ENCODE results near the gene PDGFC.
A peak's percentile ranks its signal among the peaks of the same experiment; 100 is the strongest.

The PDGFC gene

DNA sequence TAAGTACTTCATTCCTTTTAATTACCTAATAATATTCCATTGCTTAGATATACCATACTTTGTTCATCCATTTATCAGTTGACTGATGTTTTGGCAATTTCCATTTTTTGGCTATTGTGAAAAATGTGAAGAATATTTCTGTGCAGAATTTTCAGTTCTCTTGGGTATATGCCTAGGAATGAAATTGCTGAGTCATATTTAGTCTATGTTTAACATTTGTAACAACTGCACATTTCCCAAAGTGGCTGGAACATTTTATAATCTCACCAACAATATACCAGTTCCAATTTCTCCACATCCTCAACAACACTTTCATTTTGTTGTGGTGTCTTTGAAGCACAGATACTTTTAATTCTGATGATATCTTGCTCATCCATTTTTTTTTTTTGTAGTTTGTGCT, 215.5 kb downstream of the PDGFC start:
- peaks cover 0 to 14% (median 4%) of the 10 kb centered on the region in 4 experiments for H3K36me3 ChIP-seq (ENCODE audit: control insufficient read depth in 4 of 4, insufficient read depth in 4 of 4, low read length in 3 of 4)
- H3K4me1 ChIP-seq (ENCODE audit: control extremely low read depth in 1 of 4, control insufficient read depth in 4 of 4, insufficient read depth in 4 of 4, low read length in 3 of 4), result peaks cover 0 to 10% (median 3%) of the 10 kb centered on the region in 4 experiments
- H3K27ac ChIP-seq (ENCODE audit: insufficient read depth in 1 of 2, low read depth in 1 of 2, low read length in 2 of 2, poor library complexity in 1 of 2, severe bottlenecking in 2 of 2), result no peak overlapping the region
- CTCF ChIA-PET, result no interaction called here
- POLR2A ChIA-PET, result no interaction called here
- H3K27me3 ChIP-seq (replicated peaks in 2 of 5; ENCODE audit: control insufficient read depth in 4 of 5, insufficient read depth in 5 of 5, low read length in 4 of 5), result no peaks in the 10 kb centered on the region
- peaks cover 0 to 10% (median 3%) of the 10 kb centered on the region in 5 experiments for H3K9me3 ChIP-seq (ENCODE audit: control extremely low read depth in 1 of 5, control insufficient read depth in 4 of 5, insufficient read depth in 2 of 5, low read depth in 1 of 5, low read length in 4 of 5)
- H3K4me3 ChIP-seq (ENCODE audit: control insufficient read depth in 1 of 7, extremely low read depth in 1 of 7, insufficient read depth in 4 of 7, low read depth in 2 of 7, low read length in 6 of 7), result no peak overlapping the region
- DNase-seq, result no peak

DNA sequence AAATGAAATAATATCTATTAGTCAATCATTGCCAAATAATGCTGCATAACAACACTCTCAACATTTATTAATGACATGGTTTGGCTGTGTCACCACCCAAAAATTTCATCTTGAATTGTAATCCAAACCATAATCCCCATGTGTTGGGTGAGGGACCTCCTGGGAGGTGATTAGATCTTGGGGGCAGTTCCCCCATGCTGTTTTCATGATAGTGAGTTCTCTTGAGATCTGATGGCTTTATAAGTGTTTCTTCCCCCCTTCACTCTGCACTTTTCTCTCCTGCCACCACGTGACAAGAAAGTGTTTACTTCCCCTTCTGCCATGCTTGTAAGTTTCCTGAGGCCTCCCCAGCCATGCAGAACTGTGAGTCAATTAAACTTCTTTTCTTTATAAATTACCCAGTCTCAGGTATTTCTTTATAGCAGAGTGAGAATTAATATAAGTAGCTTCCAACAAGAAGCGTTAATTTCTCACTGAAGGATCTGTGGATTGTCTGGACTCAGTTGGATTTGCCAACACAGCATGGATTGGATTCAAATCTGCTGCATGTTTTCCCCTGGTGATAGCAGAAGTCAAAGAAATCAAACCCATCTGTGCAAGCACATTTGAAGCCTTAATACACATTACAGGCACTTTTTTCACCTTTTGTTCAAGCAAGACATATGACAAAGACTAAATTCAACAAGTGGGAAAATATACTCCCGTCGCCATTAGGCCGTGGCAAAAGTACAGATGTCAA, 216.6 kb downstream of the PDGFC start:
- H3K4me3 ChIP-seq (ENCODE audit: control insufficient read depth in 1 of 7, extremely low read depth in 1 of 7, insufficient read depth in 4 of 7, low read depth in 2 of 7, low read length in 6 of 7), result no peak overlapping the region
- DNase-seq, result peak in 2 of 3 donors; percentile 41 to 52
- POLR2A ChIA-PET, result interaction anchor here (0.5 kb wide), 1 partner anchor 1352 kb away, joined by 3 read pairs; no protein-coding TSS in a partner anchor
- WGBS (ENCODE audit: insufficient coverage), result 67% methylated on average over 3 of the region's 5 CpGs
- peaks cover 0 to 11% (median 3%) of the 10 kb centered on the region in 4 experiments for H3K4me1 ChIP-seq (ENCODE audit: control extremely low read depth in 1 of 4, control insufficient read depth in 4 of 4, insufficient read depth in 4 of 4, low read length in 3 of 4)
- H3K27ac ChIP-seq (ENCODE audit: insufficient read depth in 1 of 2, low read depth in 1 of 2, low read length in 2 of 2, poor library complexity in 1 of 2, severe bottlenecking in 2 of 2), result no peak overlapping the region
- peaks cover 0 to 5% (median 0%) of the 10 kb centered on the region in 5 experiments for H3K9me3 ChIP-seq (ENCODE audit: control extremely low read depth in 1 of 5, control insufficient read depth in 4 of 5, insufficient read depth in 2 of 5, low read depth in 1 of 5, low read length in 4 of 5)
- CTCF ChIA-PET, result no interaction called here
- H3K27me3 ChIP-seq (replicated peaks in 2 of 5; ENCODE audit: control insufficient read depth in 4 of 5, insufficient read depth in 5 of 5, low read length in 4 of 5), result no peaks in the 10 kb centered on the region
- H3K36me3 ChIP-seq (ENCODE audit: control insufficient read depth in 4 of 4, insufficient read depth in 4 of 4, low read length in 3 of 4), result peaks cover 0 to 6% (median 2%) of the 10 kb centered on the region in 4 experiments

- WGBS (ENCODE audit: insufficient coverage), result no CpG with 5 or more reads among the region's 1 CpG
- Histone ChIP-seq H3K4me1 (ENCODE audit: control extremely low read depth in 1 of 4, control insufficient read depth in 4 of 4, insufficient read depth in 4 of 4, low read length in 3 of 4) (peaks cover 0 to 11% (median 3%) of the 10 kb centered on the region in 4 experiments), H3K27me3 (replicated peaks in 2 of 5; ENCODE audit: control insufficient read depth in 4 of 5, insufficient read depth in 5 of 5, low read length in 4 of 5) (no peaks in the 10 kb centered on the region), H3K36me3 (ENCODE audit: control insufficient read depth in 4 of 4, insufficient read depth in 4 of 4, low read length in 3 of 4) (no peaks in the 10 kb centered on the region), H3K9me3 (ENCODE audit: control extremely low read depth in 1 of 5, control insufficient read depth in 4 of 5, insufficient read depth in 2 of 5, low read depth in 1 of 5, low read length in 4 of 5) (no peaks in the 10 kb centered on the region), H3K27ac (ENCODE audit: insufficient read depth in 1 of 2, low read depth in 1 of 2, low read length in 2 of 2, poor library complexity in 1 of 2, severe bottlenecking in 2 of 2) (no peak overlapping the region), H3K4me3 (ENCODE audit: control insufficient read depth in 1 of 7, extremely low read depth in 1 of 7, insufficient read depth in 4 of 7, low read depth in 2 of 7, low read length in 6 of 7) (no peak overlapping the region)
- no peak for DNase-seq
- ChIA-PET POLR2A (no interaction called here), CTCF (interaction anchor here (1.0 kb wide), 1 partner anchor 13 kb away, joined by 4 read pairs; no protein-coding TSS in a partner anchor)
Measured at GRCh38 chr4:156751486-156751885, 220.1 kb downstream of the PDGFC start.

DNA sequence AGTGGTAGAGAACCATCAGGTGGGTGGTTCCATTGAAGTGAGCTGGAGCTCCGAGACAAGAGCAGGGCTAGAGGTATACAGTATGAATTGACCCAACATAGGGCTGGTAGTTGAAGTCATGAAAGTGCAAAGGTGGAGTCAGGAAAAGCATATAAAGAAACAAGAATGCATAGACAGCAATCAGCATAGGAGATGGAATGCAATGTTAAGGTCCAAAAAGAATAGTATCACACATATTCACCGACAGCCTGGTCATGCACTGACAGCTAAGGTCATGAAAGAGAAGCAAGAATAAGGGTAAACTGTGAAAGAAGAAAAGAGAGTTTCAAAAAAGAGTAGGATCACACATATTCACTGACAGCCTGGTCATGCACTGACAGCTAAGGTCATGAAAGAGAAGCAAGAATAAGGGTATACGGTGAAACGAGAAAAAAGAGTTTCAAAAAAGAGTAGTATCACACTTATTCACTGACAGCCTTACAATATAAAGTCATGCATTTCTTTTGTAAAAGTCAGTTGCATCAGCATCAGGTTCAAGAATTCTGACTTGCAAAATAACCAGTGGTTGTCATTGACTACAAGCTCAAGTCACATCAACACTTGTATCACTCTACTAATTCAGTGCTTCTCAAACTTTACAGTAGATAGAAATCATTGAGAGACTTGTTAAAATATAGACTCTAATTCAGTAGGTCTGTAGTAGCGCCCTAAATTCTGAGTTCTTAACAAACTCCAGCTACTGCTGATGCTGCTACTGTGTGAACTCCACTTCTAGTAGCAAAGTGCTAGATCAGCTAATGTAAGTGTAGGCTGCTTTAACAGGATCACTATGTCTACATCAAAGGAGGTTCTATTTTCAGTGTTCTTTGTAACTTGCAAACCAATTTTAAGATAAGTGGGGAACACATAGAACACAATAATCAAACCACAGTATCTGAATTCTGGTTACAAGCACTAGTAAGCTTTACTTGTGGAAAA, 221.9 kb downstream of the PDGFC start:
- Histone ChIP-seq H3K27ac (ENCODE audit: insufficient read depth in 1 of 2, low read depth in 1 of 2, low read length in 2 of 2, poor library complexity in 1 of 2, severe bottlenecking in 2 of 2) (no peak overlapping the region), H3K4me1 (ENCODE audit: control extremely low read depth in 1 of 4, control insufficient read depth in 4 of 4, insufficient read depth in 4 of 4, low read length in 3 of 4) (peaks cover 0 to 4% (median 2%) of the 10 kb centered on the region in 4 experiments), H3K36me3 (ENCODE audit: control insufficient read depth in 4 of 4, insufficient read depth in 4 of 4, low read length in 3 of 4) (no peaks in the 10 kb centered on the region), H3K4me3 (ENCODE audit: control insufficient read depth in 1 of 7, extremely low read depth in 1 of 7, insufficient read depth in 4 of 7, low read depth in 2 of 7, low read length in 6 of 7) (no peak overlapping the region), H3K27me3 (replicated peaks in 2 of 5; ENCODE audit: control insufficient read depth in 4 of 5, insufficient read depth in 5 of 5, low read length in 4 of 5) (no peaks in the 10 kb centered on the region), H3K9me3 (ENCODE audit: control extremely low read depth in 1 of 5, control insufficient read depth in 4 of 5, insufficient read depth in 2 of 5, low read depth in 1 of 5, low read length in 4 of 5) (peaks cover 0 to 2% (median 0%) of the 10 kb centered on the region in 5 experiments)
- no peak for DNase-seq
- ChIA-PET POLR2A (no interaction called here), CTCF (no interaction called here)
- 100% methylated on average over 3 of the region's 5 CpGs for WGBS (ENCODE audit: insufficient coverage)

GRCh38 chr4:156746111-156746510, 225.5 kb downstream of the PDGFC start:
- WGBS (ENCODE audit: insufficient coverage), result 93% methylated on average over 5 of the region's 6 CpGs
- Histone ChIP-seq H3K36me3 (ENCODE audit: control insufficient read depth in 4 of 4, insufficient read depth in 4 of 4, low read length in 3 of 4) (no peaks in the 10 kb centered on the region), H3K9me3 (ENCODE audit: control extremely low read depth in 1 of 5, control insufficient read depth in 4 of 5, insufficient read depth in 2 of 5, low read depth in 1 of 5, low read length in 4 of 5) (peaks cover 0 to 9% (median 2%) of the 10 kb centered on the region in 5 experiments), H3K4me3 (ENCODE audit: control insufficient read depth in 1 of 7, extremely low read depth in 1 of 7, insufficient read depth in 4 of 7, low read depth in 2 of 7, low read length in 6 of 7) (no peak overlapping the region), H3K27me3 (replicated peaks in 2 of 5; ENCODE audit: control insufficient read depth in 4 of 5, insufficient read depth in 5 of 5, low read length in 4 of 5) (no peaks in the 10 kb centered on the region), H3K4me1 (ENCODE audit: control extremely low read depth in 1 of 4, control insufficient read depth in 4 of 4, insufficient read depth in 4 of 4, low read length in 3 of 4) (peaks cover 0 to under 1% (median 0%) of the 10 kb centered on the region in 4 experiments), H3K27ac (ENCODE audit: insufficient read depth in 1 of 2, low read depth in 1 of 2, low read length in 2 of 2, poor library complexity in 1 of 2, severe bottlenecking in 2 of 2) (no peak overlapping the region)
- DNase-seq, result no peak
- CTCF ChIA-PET, result no interaction called here
- POLR2A ChIA-PET, result no interaction called here

DNA sequence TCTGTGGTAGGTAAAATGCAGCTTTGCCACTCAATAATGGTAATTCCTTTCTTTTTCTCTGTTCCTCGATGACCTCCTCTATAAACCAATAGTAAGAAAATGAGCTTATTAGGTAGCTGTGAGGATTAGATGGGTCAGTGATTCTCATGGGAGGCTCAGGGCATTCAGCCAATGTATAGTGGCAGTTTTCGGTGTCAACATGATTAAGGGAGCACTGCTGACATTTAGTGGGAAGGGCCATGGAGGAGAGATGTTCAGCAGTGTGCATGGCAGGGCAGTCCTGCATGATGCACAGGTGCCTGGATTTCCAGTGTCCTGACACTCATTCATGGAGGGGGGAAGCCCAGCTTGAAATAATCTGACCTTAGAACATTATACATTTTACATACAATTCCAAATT, 232.8 kb downstream of the PDGFC start:
- no peak overlapping the region for H3K4me3 ChIP-seq (ENCODE audit: control insufficient read depth in 1 of 7, extremely low read depth in 1 of 7, insufficient read depth in 4 of 7, low read depth in 2 of 7, low read length in 6 of 7)
- H3K27me3 ChIP-seq (replicated peaks in 2 of 5; ENCODE audit: control insufficient read depth in 4 of 5, insufficient read depth in 5 of 5, low read length in 4 of 5), result no peaks in the 10 kb centered on the region
- DNase-seq, result no peak
- 71% methylated on average over 1 of the region's 2 CpGs for WGBS (ENCODE audit: insufficient coverage)
- no peak overlapping the region for H3K27ac ChIP-seq (ENCODE audit: insufficient read depth in 1 of 2, low read depth in 1 of 2, low read length in 2 of 2, poor library complexity in 1 of 2, severe bottlenecking in 2 of 2)
- POLR2A ChIA-PET, result no interaction called here
- CTCF ChIA-PET, result interaction anchor here (1.0 kb wide), 1 partner anchor 12 kb away, joined by 4 read pairs; no protein-coding TSS in a partner anchor
- peaks cover 0 to 20% (median 8%) of the 10 kb centered on the region in 4 experiments for H3K4me1 ChIP-seq (ENCODE audit: control extremely low read depth in 1 of 4, control insufficient read depth in 4 of 4, insufficient read depth in 4 of 4, low read length in 3 of 4)
- peaks cover 0 to 21% (median 4%) of the 10 kb centered on the region in 5 experiments for H3K9me3 ChIP-seq (ENCODE audit: control extremely low read depth in 1 of 5, control insufficient read depth in 4 of 5, insufficient read depth in 2 of 5, low read depth in 1 of 5, low read length in 4 of 5)
- no peaks in the 10 kb centered on the region for H3K36me3 ChIP-seq (ENCODE audit: control insufficient read depth in 4 of 4, insufficient read depth in 4 of 4, low read length in 3 of 4)

All from common myeloid progenitor, CD34-positive (primary cell).